Posterior vena cava (tissue), 2 donors: ENCODE measurements around the gene FOXK1. TPM values are rescaled to one million over a fixed set of nuclear protein-coding genes. Genes with fewer than 3 reads are reported as not detected.
"Not testable (repeated sequence)": the region's sequence is repeated elsewhere in the genome, so short reads cannot be mapped to it uniquely, and the experiment has no call there.

Experiments
- DNase-seq: peaks from one replicate; pipeline ENCODE4 v3.0.0-alpha.2; 2020; ENCODE audit warnings: low spot score
- intact Hi-C, 2 donors: fragments of 100-400 bp; cut with DNase I; formaldehyde crosslinking; loops; one replicate each; pipeline versions ENCODE4 v1.14.1 to v1.14.2; 2022 to 2023
- total RNA-seq, 2 donors: library from RNA; stranded (reverse); fragmentation: NEBNext Ultra II Directional; extraction: Animal tissue kit (Norgen Biotek cat#: 25700); gene quantifications; one replicate each; pipeline ENCODE4 v1.2.1, GENCODE V29; 2021
- donor health status: DM: yes; HTN: yes; CAD: no.
- donor health status: DM: yes; HTN: yes; CAD: no.

The FOXK1 gene
- total RNA-seq, 2 donors from 2014 or later: 30.5 to 32.3 TPM

DNA sequence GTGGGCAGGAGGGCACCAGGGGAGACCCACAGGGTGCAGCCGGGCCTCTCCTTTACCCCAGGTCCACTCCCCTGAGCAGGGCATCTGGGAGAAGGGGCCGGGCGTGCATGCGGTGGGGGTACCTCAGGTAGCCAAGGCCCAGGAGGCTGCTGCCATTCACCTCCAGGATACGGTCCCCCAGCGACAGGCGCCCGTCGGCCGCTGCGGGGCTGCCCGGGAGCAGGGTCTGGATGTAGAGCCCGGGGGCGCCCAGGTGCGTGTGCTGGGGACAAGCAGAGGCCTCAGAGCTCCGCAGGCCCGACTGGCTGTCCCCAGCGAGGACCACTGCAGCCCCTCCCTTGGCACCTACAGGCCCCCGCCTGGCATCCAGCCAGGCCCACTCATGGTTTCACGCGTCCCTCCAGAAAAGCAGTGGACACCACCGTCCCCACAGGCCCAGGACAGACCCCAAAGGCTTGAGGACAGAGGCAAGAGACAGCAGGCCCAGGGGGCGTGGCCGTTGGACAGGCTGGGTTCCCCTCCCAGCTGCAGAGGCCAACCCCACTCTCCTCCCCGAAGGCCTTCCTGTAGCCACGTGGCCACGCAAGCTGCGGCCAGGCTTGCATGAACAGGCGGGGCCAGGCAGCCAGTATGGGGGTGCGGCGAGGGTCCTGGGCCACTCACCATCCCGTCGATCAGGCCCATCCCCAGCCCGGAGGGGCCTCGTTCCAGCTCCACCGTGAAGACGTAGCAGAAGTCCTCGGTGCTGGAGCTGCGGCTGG lies 117.6 kb downstream of the FOXK1 start:
- intact Hi-C loops: loop anchor here (5.0 to 10.0 kb wide), 4 partner anchors 65 to 288 kb away; partner anchors contain the start of gene PAPOLB (in 1 of the 2)
- no peak for DNase-seq

DNA sequence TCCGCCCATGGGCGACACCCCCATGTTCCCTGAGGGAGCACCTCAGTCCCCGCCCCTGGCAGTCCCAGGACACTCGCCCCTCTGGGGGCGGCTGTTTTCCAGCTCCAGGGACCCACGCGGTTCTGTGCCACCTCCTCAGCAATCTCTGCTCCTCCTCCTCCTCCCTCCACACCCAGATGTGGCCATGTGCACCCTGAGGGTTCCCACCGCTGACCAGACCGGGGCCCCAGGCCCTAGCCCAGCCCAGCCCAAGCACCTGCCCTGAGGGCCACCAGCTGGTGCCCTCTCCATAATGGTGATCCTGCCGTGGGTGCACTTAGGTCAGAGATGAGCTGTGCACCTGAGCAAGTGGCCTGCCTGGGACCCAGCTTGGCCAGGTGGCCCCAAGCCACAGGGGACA lies 118.4 kb downstream of the FOXK1 start:
- no peak for DNase-seq
- intact Hi-C loops: loop anchor here (5.0 to 10.0 kb wide), 3 partner anchors 64 to 287 kb away; partner anchors contain the start of gene PAPOLB (in 1 of the 2)

DNA sequence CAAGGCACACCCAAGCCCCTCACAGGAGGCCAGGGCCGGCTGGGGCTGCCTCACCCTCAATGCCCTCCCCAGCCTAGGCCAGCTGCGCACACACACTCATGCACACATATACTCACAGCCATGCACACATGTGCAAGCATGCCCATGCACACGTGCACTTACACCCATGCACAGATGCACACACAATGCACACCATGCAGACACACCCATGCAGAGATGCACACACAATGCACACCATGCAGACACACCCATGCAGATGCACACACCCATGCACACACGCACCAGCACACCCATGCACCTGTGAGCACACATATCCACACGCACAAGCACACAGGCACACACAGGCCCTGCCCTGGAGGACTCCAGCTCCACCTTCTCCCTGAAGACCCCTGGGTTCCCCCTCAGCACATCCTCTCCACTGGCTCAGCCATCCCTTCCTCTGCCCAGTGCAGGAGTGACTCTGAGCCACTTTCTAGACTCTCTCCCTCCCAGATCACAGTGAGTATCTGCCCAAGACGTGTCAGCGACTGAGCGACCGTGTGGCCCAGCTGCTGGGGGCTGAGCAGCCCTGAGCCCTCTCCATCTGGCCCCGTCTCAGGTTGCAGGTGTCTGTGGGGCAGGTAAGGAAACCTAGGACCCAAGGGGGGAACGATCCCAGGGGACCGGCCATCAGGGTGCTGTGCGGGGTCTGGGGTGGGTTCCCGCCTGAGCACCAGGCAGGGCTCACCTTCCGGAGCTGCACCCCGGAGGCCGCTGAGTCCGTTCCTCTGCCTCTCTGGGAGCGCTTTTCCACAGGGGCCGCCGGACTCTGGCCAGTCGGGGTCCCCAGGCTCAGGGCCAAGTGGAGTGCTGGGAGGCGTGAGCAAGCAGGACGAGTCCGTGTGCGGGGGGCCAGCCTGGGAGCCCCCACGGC lies 119.1 kb downstream of the FOXK1 start:
- no peak for DNase-seq
- intact Hi-C loops: loop anchor here (5.0 to 10.0 kb wide), 3 partner anchors 64 to 286 kb away; partner anchors contain the start of gene PAPOLB (in 1 of the 2)

DNA sequence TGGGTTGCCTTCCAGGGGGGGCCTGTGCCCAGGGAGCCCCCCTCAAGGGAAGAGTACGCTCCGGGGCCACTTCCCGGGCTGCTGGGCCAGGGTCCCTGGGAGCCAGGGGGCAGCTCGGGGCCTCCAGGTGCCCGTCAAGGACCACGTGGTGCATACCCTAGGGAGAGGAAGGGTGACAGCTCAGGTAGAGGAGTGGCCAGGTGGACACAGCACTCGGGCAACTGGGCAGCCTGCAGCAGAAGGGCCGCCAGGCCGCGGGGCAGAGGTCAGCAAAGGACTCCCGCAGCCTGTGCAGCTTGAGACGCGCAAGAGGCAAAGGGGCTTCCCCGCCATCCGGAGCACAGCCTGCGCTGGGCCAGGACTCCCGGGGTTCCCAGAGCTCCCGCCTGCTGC lies 119.7 kb downstream of the FOXK1 start:
- intact Hi-C loops: loop anchor here (5.0 to 10.0 kb wide), 3 partner anchors 63 to 285 kb away; partner anchors contain the start of gene PAPOLB (in 1 of the 2)

DNA sequence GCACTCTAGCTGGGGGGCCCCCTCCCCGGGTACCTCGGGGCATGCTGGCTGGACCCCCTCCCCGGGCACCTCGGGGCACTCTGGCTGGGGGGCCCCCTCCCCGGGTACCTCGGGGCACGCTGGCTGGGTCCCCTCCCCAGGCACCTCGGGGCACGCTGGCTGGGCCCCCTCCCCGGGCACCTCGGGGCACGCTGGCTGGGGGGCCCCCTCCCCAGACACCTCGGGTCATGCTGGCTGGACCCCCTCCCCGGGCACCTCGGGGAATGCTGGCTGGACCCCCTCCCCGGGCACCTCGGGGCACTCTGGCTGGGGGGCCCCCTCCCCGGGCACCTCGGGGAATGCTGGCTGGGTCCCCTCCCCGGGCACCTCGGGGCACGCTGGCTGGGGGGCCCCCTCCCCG lies 120.5 kb downstream of the FOXK1 start:
- intact Hi-C loops: loop anchor here (5.0 to 10.0 kb wide), 3 partner anchors 62 to 285 kb away; partner anchors contain the start of gene PAPOLB (in 1 of the 2)
- not testable (repeated sequence) for DNase-seq

More for the DNA sequence above, 119.7 kb downstream of the FOXK1 start:
- DNase-seq: no peak

DNA sequence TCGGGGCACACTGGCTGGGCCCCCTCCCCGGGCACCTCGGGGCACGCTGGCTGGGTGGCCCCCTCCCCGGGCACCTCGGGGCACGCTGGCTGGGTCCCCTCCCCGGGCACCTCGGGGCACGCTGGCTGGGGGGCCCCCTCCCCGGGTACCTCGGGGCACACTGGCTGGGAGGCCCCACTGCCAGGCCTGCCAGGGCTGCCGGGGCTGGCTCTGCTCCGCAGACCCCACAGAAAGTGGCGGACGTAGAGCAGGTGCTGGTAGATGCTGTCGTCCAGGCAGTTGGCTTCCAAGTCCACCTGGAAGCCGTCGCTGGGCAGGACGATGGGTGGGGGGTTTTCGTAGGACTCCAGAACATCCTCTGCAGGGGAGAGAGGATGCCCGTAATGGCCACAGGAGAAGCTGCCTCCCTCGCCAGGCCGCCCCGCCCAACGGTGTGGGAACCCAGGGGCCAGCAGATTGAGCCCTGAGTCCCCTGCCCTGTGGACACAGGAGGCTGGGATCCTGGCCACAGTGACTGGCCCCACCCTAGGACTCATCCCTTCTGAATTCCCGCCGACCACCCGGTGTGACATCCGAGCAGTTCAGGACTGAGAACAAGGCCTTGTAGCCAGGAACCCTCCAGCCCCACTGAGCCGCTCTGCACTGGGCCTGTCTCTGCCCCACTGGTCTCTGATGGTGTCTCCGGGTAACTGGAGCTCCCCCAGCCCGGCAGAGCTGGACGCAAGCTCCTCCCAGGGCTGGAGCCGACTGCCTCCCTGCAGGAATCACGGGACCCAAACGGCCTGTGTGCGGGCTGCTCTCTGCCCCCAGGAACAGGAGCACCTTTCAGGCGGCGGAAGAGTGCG lies 121.5 kb downstream of the FOXK1 start:
- DNase-seq: no peak
- intact Hi-C loops: loop anchor here (5.0 to 10.0 kb wide), 3 partner anchors 61 to 284 kb away; partner anchors contain the start of gene PAPOLB (in 1 of the 2)

DNA sequence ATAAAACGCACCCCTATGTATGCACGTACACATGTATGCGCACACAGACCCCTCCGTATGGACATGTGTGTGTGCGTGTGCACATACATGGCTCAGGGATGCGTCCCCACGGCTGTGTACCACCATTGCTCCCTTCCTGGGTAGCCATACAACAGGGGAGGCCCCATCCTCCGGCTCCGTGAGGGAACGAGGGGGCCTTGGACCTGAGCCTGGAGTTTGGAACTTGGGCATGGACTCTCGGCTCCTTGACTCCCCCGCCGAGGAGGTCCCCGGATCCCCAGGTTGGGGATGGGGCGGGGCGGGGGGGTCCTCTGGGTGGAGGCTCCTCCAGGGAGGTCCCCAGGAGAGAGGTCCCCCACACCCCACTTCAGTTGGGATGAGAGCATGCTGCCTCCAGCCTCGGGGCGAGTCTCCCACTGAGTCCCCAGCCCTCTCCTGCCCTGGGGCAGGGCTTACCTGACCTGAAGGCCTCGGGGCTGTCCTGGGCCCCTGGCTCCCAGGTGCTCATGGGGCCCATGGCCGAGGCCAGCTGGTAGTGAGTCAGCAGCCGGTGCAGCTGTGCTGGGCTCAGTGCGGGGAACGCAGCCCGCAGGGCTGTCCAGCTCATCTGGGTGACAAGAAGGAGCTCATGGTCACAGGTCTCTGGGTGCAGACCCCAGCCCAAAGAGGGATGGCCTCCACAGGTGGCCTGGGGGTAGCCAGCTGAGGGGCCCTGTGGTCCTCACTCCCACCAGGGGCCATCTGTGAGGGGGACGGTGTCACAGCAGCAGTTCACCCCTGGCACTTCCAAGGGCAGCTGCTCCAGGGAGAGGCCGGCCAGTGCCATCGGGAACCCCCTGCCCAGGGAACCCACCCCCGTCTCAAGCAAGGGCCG lies 123.3 kb downstream of the FOXK1 start:
- DNase-seq: no peak
- intact Hi-C loops: loop anchor here (10.0 kb wide), 2 partner anchors 59 to 69 kb away; partner anchors contain the start of gene PAPOLB (in 1 of the 2)

DNA sequence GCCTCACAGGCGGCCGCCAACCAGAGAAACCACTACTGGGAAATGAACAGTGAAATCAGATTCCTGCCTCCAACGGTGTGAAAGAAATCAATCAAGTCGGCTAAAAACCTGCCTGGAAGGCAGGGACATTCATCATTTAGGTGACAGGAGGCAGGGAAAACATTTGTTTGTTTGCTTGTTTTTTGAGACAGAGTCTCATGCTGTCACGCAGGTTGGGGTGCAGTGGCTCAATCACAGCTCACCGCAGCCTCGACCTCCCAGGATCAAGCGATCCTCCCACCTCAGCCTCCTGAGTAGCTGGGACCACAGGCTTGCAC lies 123.8 kb downstream of the FOXK1 start:
- intact Hi-C loops: loop anchor here (10.0 kb wide), 2 partner anchors 59 to 69 kb away; partner anchors contain the start of gene PAPOLB (in 1 of the 2)
- no peak for DNase-seq

DNA sequence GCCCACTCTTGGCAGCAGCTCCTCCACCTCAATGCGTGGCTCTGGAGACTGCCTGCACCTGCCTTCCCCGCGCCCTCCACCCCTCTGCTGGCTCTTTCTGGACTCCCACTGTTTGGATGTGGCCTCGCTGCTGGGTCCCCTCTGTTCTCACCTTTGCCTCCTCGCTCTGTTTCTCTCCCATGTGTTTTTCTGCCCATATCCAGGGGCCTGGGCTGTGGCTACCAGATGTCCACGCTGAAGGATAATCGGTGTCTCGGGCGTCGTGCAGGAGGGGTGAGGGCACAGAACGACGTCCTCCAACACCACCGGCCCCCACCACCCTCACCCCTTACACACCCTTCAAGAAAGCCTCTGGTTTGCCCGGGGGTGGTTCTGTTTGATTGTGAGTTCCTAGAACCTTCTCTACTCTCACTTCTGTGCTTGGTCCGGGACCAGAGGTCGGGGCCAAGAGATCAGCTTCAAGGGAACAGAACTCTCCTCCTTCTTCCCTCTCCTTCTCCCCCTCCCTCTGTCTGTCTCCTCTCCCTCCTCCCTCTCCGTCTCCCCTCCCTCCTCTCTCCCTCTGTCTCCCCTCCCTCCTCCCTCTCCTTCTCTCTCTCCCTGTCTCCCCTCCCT lies 125.0 kb downstream of the FOXK1 start:
- intact Hi-C loops: loop anchor here (10.0 kb wide), 2 partner anchors 58 to 68 kb away; partner anchors contain the start of gene PAPOLB (in 1 of the 2)

DNA sequence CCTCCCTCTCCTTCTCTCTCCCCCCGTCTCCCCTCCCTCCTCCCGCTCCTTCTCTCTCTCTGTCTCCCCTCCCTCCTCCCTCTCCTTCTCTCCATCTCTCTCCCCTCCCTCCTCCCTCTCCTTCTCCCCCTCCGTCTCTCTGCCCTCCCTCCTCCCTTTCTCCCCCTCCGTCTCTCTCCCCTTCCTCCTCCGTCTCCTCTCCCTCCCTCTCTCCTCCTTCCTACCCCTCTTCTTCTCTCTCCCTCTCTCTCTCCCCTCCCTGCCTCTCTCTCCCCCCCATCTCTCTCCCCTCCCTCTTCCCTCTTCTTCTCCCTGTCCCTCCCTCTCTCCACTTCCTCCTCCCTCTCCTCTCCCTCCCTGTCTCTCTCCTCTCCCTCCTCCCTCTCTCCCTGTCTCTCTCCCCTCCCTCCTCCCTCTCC lies 125.5 kb downstream of the FOXK1 start:
- DNase-seq: no peak
- intact Hi-C loops: loop anchor here (10.0 kb wide), 2 partner anchors 57 to 67 kb away; partner anchors contain the start of gene PAPOLB (in 1 of the 2)

More for the DNA sequence above, 125.0 kb downstream of the FOXK1 start:
- DNase-seq: no peak

DNA sequence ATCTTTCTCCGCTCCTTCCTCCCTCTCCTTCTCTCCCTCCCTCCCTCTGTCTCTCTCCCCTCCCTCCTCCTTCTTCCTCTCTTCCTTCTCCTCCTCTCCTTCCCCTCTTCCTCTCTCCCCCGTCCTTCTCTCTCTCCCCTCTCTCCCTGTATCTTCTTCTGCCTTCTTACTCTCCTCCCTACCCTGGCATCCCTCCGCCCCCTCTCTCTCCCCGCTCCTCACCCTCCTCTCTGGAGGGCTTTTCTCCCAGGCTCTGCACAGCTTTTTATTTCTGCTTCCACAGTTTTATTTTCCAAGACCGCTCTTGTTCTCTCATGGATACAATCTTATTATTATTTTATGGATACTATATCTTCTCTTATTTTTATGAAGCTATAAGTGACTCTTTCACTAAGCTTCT lies 125.9 kb downstream of the FOXK1 start:
- DNase-seq: no peak
- intact Hi-C loops: loop anchor here (10.0 kb wide), 2 partner anchors 57 to 67 kb away; partner anchors contain the start of gene PAPOLB (in 1 of the 2)

DNA sequence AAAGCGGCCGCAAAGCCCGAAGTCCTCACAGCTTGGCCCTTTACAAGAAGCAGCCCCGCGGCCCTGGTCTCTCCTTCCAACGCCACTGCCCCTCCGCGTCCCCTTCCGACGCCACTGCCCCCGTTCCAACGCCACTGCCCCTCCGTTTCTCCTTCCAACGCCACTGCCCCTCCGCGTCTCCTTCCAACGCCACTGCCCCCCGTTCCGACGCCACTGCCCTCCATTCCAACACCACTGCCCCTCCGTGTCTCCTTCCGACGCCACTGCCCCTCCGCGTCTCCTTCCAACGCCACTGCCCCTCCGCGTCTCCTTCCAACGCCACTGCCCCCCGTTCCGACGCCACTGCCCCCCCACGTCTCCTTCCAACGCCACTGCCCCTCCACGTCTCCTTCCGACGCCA lies 126.5 kb downstream of the FOXK1 start:
- intact Hi-C loops: loop anchor here (10.0 kb wide), 2 partner anchors 56 to 66 kb away; partner anchors contain the start of gene PAPOLB (in 1 of the 2)
- no peak for DNase-seq

DNA sequence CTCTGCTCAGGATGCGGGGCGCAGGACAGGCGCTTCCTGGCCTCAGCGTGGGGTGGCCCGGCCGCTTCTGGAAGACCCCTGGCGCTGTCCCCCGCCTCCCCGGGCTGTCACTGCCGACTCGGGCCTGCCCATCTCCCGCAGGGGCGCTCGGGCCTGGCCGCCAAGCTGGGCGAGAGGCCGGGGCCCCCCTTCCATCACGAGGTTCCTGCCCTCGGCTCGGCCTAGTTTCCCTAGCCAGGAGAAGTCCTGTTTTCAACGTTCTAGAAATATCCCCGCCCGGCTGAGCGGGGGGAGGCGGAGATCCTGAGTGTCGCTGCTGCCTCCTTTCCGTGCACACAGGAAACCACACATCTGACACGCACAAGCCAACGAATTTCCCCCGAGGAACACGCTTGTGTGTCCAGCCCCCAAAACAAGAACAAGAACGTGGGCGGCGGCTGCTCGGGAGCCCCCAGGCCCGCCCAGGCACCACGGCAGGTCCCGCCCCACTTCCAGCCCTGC lies 127.0 kb downstream of the FOXK1 start:
- DNase-seq: no peak
- intact Hi-C loops: loop anchor here (10.0 kb wide), 2 partner anchors 56 to 66 kb away; partner anchors contain the start of gene PAPOLB (in 1 of the 2)

DNA sequence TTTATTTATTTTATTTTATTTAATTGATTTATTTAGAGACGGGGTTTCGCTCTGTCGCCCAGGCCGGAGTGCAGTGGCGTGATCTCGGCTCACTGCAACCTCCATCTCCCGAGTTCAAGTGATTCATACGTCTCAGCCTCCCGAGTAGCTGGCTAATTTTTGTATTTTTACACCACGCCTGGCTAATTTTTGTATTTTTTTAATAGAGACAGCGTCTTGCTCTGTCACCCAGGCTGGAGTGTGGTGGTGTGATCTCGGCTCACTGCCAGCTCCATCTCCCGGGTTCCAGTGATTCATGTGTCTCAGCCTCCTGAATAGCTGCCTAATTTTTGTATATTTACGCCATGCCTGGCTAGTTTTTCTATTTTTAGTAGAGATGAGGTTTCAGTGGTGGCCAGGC lies 127.6 kb downstream of the FOXK1 start:
- intact Hi-C loops: loop anchor here (10.0 kb wide), 2 partner anchors 55 to 65 kb away; partner anchors contain the start of gene PAPOLB (in 1 of the 2)

DNA sequence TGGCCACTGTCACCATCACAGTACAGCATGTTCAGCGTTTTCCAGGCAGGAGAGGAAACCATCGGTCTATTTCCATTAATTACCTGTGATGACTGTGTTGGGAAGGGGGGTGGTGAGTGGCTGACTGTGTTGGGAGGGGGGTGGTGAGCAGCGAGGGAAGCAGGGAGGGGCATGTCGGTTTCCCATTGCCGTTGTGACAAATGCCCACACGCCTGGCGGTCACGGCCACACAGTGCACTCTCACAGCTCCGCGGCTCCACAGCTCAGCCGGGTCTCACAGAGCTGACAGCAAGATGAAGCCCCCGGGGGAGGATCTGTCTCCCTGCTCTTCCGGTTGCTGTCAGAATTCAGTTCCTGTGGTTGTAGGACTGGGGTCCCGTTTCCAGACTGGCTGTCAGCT lies 132.3 kb downstream of the FOXK1 start:
- no peak for DNase-seq

More for the DNA sequence above, 127.6 kb downstream of the FOXK1 start:
- DNase-seq: no peak

DNA sequence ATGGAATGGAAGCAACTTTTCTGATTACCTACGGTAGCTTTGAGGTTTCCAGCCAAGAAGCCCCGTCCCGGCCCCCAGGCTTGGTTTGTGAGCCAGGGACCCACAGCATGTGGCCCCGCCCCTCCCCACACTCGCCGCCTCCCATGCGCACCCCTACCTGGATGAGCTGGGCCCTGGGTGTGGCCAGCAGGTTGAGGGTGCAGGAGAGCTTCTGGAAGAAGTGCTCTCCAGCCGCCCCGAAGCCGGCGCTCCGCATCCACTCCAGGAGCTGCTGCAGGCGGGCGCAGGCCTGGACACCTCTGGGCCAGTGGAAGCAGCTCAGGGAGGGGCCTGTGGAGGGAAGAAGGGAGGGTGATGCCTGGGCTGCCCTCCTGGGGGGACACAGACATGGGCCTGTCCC lies 133.0 kb downstream of the FOXK1 start:
- no peak for DNase-seq
- intact Hi-C loops: no loop called here

More for the DNA sequence above, 132.3 kb downstream of the FOXK1 start:
- intact Hi-C loops: no loop called here
